SK-N-MC (cell line): ENCODE data around the gene UBE2V1.

Experiments used
- EZH2 ChIP-seq: fragments of 200-600 bp; sonication (generic); IDR thresholded peaks from one replicate; pipeline ENCODE4 v1.6.1; 2017; ENCODE audit warnings: antibody characterized with exemption
- POLR2AphosphoS5 ChIP-seq: IDR thresholded peaks from 2 replicates; pipeline ENCODE4 v1.6.1; 2012; ENCODE audit warnings: mild to moderate bottlenecking, low read depth, low read length, borderline replicate concordance

- TF ChIP-seq EZH2 = no peak
- no peak for TF ChIP-seq POLR2AphosphoS5
These were observed 63.4 kb downstream of the UBE2V1 start for GRCh38 chr20:50049442-50050026.
